HT1080 (cell line): ENCODE measurements around the gene UBE3A. TPM values are rescaled to one million over a fixed set of nuclear protein-coding genes. Genes with fewer than 3 reads are reported as not detected.

ENCODE experiments used
- DNase-seq: peaks from one replicate; pipeline ENCODE4 v3.0.0-alpha.2; 2015; ENCODE audit warnings: low read depth
- total RNA-seq: library from RNA; depleted of rRNA; stranded (reverse); fragments of >200 nt; shearing (Covaris generic); gene quantifications from 2 replicates; pipeline ENCODE4 v1.2.3, GENCODE V29; 2014

UBE3A gene
- total RNA-seq, 1 experiment from 2014 or later = 69.5 TPM

DNA sequence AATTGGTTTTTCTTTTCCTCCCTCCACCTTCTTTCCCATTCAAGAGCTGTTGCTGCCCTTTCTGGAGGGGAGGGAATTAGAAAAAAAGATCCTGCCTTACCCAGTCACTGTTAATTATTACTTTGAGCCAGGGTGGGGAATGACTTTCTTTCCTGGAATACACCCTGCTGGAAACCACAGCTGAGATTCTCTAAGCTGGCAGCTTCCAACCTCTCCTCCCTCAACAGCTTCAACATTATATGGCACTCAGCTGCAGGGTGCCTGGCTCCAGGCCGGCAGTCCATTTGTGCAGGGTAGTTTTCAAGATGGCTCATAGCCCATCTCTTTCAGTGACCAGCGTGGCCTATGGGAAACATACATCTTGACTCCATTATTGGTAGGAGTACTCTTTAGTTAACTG is 105.8 kb downstream of the UBE3A start:
- DNase-seq = no peak

DNA sequence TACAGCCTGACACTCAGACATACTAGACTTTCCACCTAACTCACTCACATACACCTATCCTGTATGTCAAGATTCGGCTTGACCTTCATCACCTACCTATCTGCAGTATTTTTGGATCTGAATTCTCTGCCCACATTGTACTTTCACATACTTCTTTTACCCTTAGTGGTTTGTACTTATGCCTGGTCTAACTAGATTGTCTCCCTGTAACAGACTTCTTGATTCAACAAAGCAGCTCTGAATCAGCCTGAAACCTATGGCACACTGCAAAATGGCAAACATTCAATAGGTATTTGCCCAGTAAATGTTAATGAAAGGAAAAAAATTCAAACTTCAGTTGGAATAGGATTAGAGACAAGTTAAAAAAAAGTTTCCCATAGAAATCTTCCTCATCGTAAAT is 106.5 kb downstream of the UBE3A start:
- DNase-seq = no peak

DNA sequence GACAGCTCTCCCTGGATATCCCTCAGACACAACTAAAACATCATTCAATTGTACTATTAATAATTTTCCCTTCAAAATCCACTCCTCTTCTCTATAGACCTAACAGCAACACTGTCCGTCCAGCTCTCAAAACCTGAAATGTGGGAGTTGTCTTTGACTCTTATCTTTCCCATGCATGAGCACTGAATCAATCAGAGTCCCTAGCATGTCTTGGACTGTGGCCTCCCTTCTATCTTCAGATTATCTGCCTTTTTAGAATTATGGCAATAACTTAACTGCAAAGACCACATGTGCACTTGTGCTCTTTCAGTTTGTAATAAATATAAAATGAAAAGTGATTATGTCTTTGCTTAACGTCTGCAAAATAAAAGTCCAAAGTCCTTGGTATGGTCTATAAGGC is 107.0 kb downstream of the UBE3A start:
- DNase-seq = no peak

DNA sequence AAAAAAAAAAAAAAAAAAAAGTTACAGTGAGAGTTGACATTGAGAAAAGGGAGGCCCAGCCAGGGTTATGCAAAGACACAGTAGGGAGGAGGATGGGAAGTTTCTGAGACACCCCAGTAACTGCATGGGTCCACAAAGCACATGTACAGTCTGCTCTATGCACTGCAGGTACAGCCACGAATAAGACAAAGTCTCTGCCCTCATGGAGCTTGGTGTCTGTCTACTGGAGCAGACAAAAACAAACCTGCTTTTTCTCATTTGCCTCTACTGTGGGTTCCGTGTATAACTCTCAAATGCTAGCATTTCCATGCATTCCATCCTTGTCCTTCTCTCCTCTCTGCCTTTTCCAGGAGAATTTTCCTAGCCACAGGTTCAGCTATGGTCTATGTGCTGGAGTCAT is 107.4 kb downstream of the UBE3A start:
- DNase-seq = no peak

DNA sequence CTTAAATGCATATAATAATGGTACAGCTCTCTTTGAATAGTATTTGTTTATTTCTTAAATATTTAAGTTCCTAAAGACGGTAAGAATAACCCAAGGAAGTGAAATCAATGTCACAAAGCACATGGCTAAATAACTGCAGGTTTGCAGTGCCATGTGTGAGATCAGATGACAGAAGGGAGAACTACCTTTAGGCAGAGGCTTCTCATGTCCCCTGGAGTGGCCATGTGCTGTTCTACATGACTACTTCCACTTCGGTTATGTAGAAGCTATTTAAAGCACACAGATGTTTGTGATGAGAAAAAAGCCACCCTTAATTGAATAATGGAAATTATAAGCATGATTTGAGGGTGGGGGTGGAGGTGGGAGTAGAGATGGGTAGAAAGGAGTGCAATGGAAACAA is 109.1 kb downstream of the UBE3A start:
- DNase-seq = no peak

DNA sequence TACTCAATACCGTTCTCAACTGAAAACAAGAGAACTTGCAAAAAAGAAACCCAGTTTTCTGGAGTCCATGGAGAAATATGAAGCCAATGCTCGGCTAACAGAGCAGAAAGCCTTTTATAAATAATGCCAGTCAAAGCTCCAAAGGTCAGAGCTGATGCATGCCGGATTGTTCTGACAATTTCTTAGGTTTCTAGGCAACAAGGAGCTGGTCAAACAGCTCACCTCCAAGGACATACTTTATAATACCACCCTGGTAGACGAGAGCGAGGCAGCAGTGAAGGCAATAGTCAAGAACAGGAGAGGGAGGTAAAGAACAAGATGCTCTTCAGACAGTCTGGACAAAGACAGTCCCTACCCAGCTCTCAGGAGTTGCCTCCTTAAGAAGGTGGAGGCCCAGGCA is 111.1 kb downstream of the UBE3A start:
- no peak for DNase-seq

DNA sequence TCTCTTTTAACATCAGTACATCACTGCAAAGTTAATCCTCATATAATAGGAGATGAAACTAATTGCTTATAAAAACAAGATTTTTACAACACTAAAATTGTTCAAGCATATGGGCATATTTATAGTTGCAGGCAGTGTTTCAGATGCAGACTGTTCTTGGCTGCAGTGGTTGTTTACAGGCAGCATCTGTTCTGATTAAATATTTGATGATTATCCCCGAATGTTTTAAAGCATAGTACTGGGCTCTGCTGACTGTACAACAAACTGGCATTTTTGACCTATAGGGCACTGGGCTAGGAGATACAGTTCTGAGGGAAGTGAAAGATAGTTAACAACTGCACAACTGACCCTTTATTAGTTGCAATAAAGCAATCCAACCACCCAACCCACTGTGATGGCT is 113.6 kb downstream of the UBE3A start:
- no peak for DNase-seq

DNA sequence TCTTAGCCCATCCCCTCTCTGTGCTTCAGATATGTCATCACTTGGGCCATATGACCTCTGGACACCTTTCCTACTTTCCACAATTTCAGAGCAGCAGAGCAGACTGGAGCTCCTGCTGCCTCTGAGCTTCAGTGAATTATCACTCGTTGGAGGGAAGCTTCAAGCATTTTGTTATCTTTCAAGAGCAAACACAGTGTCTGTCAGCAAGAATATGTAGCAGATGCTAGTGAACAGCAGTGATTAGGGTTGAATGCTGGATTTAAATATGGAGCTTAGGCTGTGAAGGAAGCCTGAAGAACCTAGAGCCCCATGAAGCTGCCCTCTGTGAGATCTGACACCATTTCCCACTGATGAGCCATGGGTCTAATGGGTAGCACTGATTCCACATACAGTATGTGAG is 115.4 kb downstream of the UBE3A start:
- DNase-seq = no peak

DNA sequence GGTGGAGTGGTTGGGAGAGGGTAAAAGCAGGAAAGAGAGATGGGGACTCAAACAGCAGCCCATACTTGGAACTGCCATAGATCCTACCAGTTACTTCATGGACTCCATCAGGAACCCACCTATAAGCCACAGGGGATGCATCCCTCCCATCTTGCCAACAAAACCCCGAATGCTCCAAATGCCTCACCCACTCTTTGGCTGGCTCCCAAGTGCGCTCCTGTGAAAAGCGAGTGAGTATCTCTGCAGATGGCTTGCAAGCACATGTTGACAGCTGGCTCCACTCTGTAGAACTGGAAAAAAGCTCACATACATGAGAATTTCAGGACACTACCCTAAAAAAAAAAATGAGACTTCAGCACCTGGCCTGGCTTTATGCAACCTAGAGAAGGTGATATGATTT is 151.0 kb downstream of the UBE3A start:
- DNase-seq = no peak
